NCI-H1417 treated with DMSO at 0.1 percent for 48 hours (cell line): ENCODE data around the gene WDR62.

ENCODE experiments used
- DNase-seq: peaks from one replicate; lab custom pipeline; 2025; lab: John Stamatoyannopoulos, UW

The WDR62 gene

DNA sequence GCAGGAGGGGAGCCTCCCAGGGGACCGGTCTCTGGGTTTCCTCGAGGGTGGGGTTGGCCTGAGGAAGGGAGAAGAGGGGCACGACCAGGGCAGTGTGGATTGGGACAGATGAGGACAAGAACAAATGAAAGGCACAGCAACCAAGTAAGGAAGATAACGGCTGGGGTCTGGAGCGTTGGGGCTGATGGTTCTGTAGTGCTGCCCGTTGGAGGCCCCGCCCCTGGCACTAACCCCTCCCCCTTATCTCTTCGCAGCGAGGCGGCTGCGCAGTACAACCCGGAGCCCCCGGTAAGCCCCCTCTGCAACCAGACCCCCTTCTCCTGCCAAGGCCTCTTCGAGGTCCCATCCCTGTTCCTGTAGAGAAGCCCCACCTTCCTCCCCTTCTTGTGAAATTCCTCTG is 87.3 kb downstream of the WDR62 start:
- DNase-seq = no peak

DNA sequence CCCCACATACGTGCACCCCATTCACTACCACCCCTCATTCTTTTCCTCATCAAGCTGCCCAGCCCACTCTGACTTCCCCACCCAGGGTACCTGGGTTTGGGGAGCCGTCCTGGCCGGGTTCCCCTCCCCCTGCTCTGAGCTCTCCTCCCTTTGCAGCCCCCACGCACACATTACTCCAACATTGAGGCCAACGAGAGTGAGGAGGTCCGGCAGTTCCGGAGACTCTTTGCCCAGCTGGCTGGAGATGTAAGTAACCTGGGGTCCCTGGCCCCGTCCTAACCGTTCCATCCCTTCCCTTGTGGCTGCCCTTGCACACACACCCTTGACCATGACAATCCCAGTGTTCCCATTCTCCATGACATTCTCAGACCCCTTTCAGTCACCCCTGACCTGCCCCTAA is 87.8 kb downstream of the WDR62 start:
- DNase-seq = no peak

DNA sequence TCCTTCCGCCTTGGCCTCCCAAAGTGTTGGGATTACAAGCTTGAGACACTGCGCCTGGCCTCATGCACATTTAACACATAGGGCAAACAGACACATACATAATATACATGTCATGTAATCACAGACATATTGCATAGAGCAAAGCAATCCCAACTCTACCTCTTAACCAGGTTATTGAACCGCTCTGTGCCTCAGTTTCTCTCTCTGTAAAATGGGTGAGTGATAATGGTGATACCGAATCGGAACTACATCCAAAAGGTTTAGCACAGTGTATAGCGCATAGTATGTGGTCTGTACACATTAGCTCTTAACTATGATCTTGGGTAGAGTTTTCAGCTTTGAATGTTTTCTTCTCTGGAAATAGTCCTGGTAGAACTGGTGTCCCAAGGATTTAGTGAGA is 89.9 kb downstream of the WDR62 start:
- no peak for DNase-seq

DNA sequence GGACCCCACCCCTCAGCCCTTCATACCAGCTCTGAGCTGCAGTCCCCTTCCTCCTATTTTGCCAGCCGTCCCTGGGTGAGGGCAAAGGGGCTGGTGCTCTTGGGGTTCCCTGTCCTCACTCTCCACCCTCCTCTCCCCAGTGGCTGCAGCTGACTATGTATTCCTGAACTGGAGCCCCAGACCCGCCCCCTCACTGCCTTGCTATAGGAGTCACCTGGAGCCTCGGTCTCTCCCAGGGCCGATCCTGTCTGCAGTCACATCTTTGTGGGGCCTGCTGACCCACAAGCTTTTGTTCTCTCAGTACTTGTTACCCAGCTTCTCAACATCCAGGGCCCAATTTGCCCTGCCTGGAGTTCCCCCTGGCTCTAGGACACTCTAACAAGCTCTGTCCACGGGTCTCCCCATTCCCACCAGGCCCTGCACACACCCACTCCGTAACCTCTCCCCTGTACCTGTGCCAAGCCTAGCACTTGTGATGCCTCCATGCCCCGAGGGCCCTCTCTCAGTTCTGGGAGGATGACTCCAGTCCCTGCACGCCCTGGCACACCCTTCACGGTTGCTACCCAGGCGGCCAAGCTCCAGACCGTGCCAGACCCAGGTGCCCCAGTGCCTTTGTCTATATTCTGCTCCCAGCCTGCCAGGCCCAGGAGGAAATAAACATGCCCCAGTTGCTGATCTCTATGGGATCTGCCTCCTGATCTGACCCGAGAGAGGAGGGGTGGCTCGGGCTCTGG is 95.1 kb downstream of the WDR62 start:
- no peak for DNase-seq

DNA sequence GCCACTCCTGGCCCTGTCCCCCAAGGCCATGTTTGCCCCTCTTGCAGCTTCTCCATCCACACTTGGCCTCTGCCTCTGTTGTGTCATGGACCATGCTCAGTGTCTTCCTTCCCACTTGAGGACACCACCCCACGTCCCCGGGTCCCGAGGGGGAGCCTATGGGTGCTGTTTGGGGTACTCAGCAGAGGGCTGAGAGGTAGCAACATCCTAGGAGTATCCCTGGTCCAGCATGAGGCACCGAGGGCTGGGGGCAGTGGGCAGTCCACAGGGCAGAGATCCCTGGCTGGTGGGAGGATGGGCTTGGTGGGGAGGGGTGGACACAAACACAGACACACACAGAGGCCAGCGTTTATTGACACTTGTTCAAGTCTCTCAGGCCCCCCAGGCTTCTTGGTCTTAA is 95.9 kb downstream of the WDR62 start:
- no peak for DNase-seq

DNA sequence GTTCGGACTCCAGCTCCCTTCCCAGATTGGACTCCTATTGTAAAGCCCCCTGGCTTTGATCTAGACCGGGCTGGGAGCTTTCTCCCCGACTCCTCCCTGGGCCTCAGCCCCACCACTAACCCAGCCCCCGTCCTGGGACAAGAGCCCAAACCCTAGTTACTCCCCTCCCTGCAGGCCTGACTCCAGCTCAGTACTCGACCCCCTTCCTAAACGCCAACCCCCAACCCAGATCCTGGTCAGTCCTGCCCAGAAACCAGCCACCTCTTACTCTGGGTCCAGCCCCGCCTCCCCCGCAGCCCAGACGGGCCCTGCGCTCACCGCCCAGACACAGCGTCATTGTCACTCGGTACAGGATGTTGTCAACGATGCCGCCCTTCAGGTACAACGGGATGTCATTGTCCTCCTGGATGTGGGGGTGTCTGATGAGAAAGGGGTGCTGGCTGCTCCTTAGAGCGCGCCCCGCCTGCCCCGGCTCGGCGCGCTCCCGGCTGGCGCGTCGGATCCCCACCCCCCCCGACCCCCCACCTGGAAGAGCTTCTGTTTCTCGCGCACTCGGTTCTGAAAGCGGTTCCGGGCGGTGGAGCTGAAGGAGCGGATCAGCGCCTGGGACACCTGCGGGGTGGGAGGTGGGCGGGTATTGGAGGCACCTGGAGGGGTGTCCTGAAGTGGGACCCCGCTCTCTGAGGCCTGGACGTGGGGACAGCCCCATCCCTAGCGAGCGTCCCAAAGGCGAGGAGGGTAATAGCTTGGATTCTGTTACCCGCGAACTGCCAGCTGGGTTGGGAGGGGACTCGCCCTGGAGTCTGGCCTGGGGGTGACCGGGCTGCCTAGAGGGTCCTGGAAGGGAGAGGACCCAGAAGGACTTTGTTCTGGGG is 96.7 kb downstream of the WDR62 start:
- no peak for DNase-seq

DNA sequence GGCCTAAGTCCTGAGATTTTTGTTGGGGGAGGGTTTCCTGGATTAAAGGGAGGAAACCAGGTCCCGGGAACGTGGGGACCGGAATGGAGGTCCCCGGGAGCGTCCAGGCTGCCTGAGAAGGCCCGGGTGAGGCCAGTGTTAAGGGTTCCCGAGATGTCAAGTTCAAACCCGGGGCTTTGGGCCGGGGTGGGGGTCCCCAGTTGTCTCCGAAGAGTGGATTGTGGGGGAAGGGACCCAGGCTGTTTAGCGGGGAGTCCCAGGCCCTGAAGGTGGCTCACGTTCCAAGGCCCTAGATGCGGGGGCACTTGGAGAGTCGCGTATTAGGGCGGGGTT is 97.3 kb downstream of the WDR62 start:
- DNase-seq = no peak

DNA sequence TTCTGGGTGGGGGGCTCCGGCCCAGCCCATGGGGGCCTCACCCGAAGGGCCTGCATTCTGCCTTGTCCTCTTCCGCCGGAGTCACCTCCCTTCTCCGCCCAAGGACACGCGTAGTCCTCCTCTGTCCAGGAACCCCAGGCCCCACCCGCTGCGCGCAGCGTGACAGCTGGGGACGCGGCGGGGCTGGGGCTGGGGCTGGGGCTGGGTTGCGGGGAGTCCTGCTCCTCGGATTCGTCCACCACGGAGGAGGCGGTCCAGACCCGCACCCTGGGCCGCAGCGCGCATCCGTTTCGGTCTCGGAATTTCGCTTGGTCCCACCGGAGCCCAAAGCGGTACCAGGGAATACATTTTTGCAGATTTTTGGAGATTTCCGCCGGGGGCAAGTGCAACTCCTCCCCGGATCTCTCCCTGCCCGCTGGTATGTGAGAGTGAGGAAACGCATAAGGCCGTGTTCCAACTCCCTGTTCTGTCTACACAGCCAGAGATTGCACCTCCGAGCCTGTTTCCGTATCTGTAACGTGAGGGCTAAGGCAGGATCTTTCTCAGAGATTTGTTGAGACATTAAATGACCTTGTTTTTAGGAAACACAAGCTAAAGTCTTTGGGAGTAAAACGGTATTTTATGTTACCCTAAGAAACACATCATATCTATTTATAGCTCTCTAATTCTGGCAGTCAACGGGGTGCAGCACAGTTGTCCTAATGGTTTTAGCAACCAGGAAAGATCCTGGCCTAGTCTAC is 97.8 kb downstream of the WDR62 start, which contains the start of gene COX7A1:
Gene COX7A1 (minus strand): TSS at position 96 of the 740 bp plus-strand sequence. CDS start 40 bp downstream, at position 56.
- no peak for DNase-seq

DNA sequence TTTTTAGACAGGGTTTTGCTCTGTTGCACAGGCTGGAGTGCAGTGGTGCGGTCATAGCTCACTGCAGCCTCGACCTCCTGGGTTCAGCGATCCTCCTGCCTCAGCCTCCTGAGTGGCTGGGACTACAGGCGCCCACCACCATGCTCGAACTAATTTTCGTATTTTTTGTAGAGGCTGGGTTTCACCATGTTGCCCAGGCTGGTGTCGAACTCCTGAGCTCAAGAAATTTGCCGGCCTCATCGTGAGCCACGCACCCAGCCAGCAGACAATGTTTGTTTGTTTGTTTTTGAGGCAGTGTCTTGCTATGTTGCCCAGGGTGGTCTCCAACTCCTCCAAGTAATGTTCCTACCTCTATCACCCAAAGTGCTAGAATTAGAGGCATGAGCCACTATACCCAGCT is 98.4 kb downstream of the WDR62 start:
- DNase-seq = no peak
